Neural crest cell (in vitro differentiated cells): Measurements from ENCODE around the gene TMC6. TPM values are rescaled to one million over a fixed set of nuclear protein-coding genes. Genes with fewer than 3 reads are reported as not detected.

ENCODE experiments used
- DNase-seq: peaks from one replicate; pipeline ENCODE4 v3.0.0; 2021; ENCODE audit warnings: low read depth, mixed read lengths, low spot score
- H3K27ac Mint-ChIP-seq: one replicate; pipeline ENCODE4 v1.8.0; 2021; ENCODE audit warnings: mild to moderate bottlenecking, mixed read lengths; ENCODE audit not compliant: unreplicated experiment
- H3K27me3 Mint-ChIP-seq: 2 replicates; pipeline ENCODE4 v1.8.0; 2021; ENCODE audit warnings: low read depth, mild to moderate bottlenecking, mixed read lengths
- H3K36me3 Mint-ChIP-seq: 2 replicates; pipeline ENCODE4 v1.8.0; 2021; ENCODE audit warnings: low read depth, mild to moderate bottlenecking, mixed read lengths
- H3K4me1 Mint-ChIP-seq: 2 replicates; pipeline ENCODE4 v1.8.0; 2021; ENCODE audit warnings: mixed read lengths
- H3K4me3 Mint-ChIP-seq: one replicate; pipeline ENCODE4 v1.8.0; 2021; ENCODE audit warnings: mild to moderate bottlenecking, mixed read lengths
- H3K9me3 Mint-ChIP-seq: 2 replicates; pipeline ENCODE4 v1.8.0; 2021; ENCODE audit warnings: mixed read lengths
- total RNA-seq: library from RNA; stranded (reverse); gene quantifications from 2 replicates; pipeline ENCODE4 v1.2.1, GENCODE V29; 2021
- TF ChIP-seq, protein P1 (sequence below): fragments of 200-600 bp; sonication (generic); conservative IDR thresholded peaks from 2 replicates; pipeline ENCODE4 v1.5.0; 2021; ENCODE audit warnings: antibody characterized with exemption, mild to moderate bottlenecking

TMC6 gene
- total RNA-seq, 1 donor from 2014 or later: 86.0 TPM

DNA sequence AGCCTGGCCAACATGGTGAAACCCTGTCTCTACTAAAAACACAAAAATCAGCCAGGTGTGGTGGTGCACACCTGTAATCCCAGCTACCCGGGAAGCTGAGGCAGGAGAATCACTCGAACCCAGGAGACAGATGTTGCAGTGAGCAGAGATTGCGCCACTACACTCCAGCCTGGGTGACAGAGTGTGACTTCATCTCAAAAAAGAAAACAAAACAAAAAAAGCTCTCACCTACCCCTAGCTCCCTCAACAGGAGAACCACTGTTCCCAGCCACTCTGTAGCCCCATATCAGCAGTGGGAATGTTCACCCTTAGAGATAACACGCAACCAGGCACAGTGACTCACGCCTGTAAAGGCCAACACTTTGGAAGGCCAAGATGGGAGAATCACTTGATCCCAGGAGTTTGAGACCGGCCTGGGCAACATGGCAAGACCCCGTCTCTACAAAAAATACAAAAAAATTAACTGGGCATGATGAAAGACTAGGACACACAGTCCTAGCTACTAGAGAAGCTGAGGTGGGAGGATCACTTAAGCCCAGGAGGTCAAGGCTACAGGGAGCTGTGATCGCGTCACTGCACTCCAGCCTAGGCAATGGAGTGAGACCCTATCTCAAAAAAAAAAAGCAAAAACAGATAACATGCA lies 7.4 kb upstream of the TMC6 start:
- Mint-ChIP-seq H3K9me3 (peaks cover 3% of the 10 kb centered on the region), H3K4me3 (no peak overlapping the region), H3K27ac (peak overlapping the region; percentile 45)

DNA sequence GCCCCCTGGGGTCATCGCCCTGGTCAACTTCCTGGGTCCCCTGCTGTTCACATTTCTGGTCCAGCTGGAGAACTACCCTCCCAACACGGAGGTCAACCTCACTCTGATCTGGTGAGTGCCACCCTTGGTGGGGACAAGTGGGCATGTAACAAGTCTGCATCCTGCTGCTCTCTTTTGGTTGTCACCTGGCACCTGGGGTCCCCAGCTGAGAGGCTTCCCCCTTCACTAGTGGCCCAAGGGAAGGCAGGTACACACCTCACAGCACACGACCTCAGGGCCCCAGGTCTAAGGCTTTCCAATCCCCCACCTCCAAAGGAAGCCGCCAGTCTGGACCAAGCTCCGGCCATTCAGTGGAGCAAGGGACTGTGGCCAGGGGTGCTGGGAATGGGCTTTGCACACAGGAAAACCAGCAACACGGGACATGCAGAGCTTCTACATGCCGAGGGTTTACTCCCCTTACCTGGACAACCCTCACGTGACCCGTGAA lies 6.4 kb upstream of the TMC6 start:
- H3K36me3 Mint-ChIP-seq: no peaks in the 10 kb centered on the region
- H3K27ac Mint-ChIP-seq: no peak overlapping the region
- peaks cover 27% of the 10 kb centered on the region for H3K27me3 Mint-ChIP-seq
- no peaks in the 10 kb centered on the region for H3K9me3 Mint-ChIP-seq
- H3K4me3 Mint-ChIP-seq: no peak overlapping the region
- TF ChIP-seq, protein P1, sequence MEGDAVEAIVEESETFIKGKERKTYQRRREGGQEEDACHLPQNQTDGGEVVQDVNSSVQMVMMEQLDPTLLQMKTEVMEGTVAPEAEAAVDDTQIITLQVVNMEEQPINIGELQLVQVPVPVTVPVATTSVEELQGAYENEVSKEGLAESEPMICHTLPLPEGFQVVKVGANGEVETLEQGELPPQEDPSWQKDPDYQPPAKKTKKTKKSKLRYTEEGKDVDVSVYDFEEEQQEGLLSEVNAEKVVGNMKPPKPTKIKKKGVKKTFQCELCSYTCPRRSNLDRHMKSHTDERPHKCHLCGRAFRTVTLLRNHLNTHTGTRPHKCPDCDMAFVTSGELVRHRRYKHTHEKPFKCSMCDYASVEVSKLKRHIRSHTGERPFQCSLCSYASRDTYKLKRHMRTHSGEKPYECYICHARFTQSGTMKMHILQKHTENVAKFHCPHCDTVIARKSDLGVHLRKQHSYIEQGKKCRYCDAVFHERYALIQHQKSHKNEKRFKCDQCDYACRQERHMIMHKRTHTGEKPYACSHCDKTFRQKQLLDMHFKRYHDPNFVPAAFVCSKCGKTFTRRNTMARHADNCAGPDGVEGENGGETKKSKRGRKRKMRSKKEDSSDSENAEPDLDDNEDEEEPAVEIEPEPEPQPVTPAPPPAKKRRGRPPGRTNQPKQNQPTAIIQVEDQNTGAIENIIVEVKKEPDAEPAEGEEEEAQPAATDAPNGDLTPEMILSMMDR: no peak
- peaks cover 10% of the 10 kb centered on the region for H3K4me1 Mint-ChIP-seq
- no peak for DNase-seq

More for the DNA sequence above, 7.4 kb upstream of the TMC6 start:
- Mint-ChIP-seq H3K27me3 (peaks cover 22% of the 10 kb centered on the region), H3K36me3 (no peaks in the 10 kb centered on the region), H3K4me1 (peaks cover 6% of the 10 kb centered on the region)
- no peak for DNase-seq
- TF ChIP-seq, protein P1: no peak

DNA sequence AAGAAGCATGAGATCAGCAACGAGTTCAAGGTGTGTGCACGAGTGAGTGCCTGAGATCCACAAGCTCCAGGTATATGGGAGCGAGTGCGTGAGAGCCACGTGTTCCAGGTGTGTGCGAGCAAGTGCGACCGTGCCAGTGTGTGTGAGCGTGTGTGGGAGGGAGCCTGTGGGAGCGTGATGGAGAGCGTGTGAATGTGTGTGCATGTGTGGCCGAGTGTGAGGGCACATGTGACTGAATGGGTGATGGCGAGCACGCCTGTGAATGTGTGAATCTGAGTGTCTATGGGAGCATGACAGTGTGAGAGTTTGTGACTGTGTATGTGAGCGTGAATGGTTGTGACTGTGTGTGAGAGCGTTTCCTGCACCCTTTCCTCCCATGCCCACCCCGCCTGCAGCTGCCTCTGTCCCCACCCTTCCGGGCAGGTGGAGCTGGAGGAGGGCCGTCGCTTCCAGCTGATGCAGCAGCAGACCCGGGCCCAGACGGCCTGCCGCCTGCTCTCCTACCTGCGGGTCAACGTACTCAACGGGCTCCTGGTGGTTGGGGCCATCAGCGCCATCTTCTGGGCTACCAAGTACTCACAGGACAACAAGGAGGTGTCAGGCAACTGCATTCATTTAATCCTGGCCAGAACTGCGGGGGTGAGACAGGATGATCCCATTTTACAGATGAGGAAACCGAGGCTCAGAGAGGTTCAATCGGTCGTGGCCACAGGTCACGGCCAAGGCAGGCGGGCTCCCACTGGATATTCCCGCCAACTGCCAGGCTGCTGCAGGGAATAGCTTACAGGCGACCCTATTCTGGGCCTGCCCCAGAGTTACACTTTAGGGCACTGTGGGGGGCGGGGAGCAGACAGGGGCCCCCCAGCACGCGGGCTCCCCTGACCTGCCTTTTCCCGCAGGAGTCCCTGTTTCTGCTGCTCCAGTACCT lies 5.7 kb upstream of the TMC6 start:
- H3K4me1 Mint-ChIP-seq: peaks cover 14% of the 10 kb centered on the region
- no peak overlapping the region for H3K27ac Mint-ChIP-seq
- peak overlapping the region; percentile 23 for H3K4me3 Mint-ChIP-seq
- DNase-seq: peak; percentile 40
- H3K36me3 Mint-ChIP-seq: no peaks in the 10 kb centered on the region
- TF ChIP-seq, protein P1: peak; percentile 58
- H3K9me3 Mint-ChIP-seq: no peaks in the 10 kb centered on the region
- peaks cover 30% of the 10 kb centered on the region for H3K27me3 Mint-ChIP-seq

DNA sequence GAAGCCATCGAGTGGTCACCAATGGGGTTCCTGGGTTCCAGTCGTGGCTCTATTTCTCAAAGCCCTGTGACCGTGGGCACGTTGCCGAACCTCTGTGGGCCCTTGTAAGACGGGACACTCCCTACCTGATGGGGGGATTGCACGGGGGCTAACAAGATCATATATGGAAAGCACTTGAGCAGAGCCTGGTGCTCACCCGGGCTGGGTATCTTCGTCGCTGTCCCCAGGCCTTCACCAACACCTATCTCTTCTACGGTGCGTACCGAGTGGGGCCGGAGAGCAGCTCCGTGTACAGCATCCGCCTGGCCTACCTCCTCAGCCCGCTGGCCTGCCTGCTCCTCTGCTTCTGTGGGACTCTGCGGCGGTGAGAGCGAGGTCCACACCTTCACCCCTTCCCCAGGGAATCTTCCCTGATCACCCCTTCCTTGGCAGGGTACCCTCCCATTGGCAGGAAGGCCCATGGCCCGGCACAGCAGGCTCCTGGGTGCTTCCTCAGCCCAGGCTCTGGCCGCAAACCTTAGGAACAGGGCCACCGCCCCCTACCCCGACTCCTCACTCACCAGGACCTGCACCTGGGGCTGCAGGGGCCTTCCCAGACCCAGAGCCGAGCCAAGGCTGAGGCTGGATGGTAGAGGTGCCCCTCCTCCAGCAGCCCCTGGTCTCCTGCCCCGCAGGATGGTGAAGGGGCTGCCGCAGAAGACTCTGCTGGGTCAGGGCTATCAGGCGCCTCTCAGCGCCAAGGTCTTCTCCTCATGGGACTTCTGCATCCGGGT lies 4.8 kb upstream of the TMC6 start:
- peaks cover 32% of the 10 kb centered on the region for H3K27me3 Mint-ChIP-seq
- H3K4me1 Mint-ChIP-seq: peaks cover 21% of the 10 kb centered on the region
- TF ChIP-seq, protein P1: no peak
- H3K27ac Mint-ChIP-seq: no peak overlapping the region
- no peaks in the 10 kb centered on the region for H3K9me3 Mint-ChIP-seq
- DNase-seq: no peak
- H3K36me3 Mint-ChIP-seq: no peaks in the 10 kb centered on the region
- H3K4me3 Mint-ChIP-seq: peak overlapping the region; percentile 38

DNA sequence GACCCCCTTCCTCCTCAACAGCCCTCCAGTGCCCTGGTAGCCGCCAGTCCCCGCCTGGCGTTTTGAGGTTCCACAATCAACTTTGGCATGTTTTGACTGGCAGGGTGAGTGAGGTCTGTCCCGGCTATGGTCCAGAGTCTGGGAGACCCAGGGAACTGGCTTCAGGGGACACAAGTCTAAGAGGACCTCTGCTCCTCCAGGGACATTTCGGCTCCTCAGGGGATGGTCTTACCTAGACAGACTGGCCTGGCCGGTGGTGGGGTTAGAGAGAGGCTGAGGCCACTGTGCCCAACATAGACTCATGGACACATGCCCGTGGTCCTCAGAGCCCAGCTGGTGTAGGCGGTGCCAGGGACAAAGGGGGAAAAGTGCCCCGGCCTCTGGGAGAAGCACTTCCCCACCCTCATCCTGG lies 4.2 kb upstream of the TMC6 start:
- Mint-ChIP-seq H3K4me3 (peak overlapping the region; percentile 38), H3K9me3 (no peaks in the 10 kb centered on the region), H3K4me1 (peaks cover 21% of the 10 kb centered on the region), H3K27me3 (peaks cover 32% of the 10 kb centered on the region), H3K27ac (no peak overlapping the region), H3K36me3 (no peaks in the 10 kb centered on the region)
- TF ChIP-seq, protein P1: no peak
- no peak for DNase-seq
